Measurements from ENCODE around the gene NHSL2.
"Not testable (repeated sequence)": the region's sequence is repeated elsewhere in the genome, so short reads cannot be mapped to it uniquely, and the experiment has no call there.

NHSL2 gene

DNA sequence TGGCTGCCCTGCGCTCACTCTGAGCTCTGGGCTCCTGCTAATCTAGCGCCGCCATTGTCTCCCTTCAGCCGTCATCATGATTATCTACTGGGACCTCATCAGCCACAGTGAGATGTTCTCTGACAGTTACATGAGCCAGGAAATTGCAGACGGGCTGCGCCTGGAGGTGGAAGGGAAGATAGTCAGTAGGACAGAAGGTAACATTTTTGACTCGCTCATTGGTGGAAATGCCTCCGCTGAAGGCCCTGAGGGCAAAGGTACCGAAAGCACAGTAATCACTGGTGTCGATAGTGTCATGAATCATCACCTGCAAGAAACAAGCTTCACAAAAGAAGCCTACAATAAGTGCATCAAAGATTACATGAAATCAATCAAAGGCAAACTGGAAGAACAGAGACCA is 249.1 kb downstream of the NHSL2 start:
- no peak for DNase-seq (ENCODE audit: low read depth)
- TF ChIP-seq, protein P1, sequence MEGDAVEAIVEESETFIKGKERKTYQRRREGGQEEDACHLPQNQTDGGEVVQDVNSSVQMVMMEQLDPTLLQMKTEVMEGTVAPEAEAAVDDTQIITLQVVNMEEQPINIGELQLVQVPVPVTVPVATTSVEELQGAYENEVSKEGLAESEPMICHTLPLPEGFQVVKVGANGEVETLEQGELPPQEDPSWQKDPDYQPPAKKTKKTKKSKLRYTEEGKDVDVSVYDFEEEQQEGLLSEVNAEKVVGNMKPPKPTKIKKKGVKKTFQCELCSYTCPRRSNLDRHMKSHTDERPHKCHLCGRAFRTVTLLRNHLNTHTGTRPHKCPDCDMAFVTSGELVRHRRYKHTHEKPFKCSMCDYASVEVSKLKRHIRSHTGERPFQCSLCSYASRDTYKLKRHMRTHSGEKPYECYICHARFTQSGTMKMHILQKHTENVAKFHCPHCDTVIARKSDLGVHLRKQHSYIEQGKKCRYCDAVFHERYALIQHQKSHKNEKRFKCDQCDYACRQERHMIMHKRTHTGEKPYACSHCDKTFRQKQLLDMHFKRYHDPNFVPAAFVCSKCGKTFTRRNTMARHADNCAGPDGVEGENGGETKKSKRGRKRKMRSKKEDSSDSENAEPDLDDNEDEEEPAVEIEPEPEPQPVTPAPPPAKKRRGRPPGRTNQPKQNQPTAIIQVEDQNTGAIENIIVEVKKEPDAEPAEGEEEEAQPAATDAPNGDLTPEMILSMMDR (IDR thresholded peaks at IDR 0.05; ENCODE audit: control insufficient read depth, insufficient read depth, low read depth, low read length, missing control alignments), result no peak
- H3K4me3 ChIP-seq (ENCODE audit: control insufficient read depth, low read depth, low read length), result no peak overlapping the region

DNA sequence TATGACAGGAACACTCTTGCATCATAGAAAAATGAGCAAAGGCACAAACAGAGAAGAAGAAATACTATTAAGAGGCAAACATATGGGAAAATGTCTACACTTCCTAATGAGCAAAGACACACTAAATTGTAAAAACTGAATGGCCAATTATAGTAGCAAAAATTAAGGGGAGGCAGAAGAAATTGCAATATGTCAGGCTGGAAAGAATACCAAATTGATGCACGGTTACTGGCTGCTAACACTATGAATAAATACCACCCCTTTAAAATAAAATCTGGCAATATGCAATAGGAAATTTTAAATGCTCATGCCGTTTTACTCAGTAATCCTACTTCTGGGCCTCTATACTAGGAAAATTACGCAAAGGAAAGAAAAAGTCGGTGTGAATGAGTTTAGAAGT is 254.9 kb downstream of the NHSL2 start:
- TF ChIP-seq, protein P1 (IDR thresholded peaks at IDR 0.05; ENCODE audit: control insufficient read depth, insufficient read depth, low read depth, low read length, missing control alignments), result no peak
- no peak overlapping the region for H3K4me3 ChIP-seq (ENCODE audit: control insufficient read depth, low read depth, low read length)
- DNase-seq (ENCODE audit: low read depth), result no peak

DNA sequence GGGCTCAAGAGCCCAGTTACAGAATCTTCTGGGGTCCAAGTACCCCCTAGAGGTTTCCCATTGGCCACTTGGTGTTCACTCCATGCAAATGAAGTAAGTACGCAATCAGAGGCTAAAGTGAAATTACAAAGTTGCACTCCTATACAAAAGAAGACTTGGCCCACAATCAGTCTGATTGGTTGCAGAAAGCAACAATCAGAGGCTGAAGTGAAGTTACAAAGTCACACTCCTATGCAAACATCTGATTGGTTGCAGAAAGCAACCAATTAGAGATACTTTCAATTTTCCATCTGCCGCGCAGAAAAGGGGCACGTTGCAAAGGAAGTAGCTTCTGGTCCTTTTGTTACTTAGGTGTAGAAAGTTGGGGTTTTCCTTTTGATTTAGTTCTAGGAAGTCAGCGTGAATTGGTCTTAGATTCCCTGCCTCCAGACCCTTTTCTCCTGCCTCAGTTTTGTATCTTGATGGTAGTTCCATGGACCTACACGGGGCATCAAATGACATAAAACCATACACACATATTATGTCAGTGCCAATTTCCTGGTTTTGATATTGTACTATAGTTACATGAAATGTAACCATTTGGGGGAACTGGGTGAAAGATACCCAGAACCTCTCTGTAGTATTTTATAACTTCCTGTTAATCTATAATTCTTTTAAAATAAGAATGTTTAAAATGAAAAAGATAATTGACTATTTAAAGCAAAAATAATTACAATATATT is 258.5 kb downstream of the NHSL2 start:
- DNase-seq (ENCODE audit: low read depth), result no peak
- TF ChIP-seq, protein P1 (IDR thresholded peaks at IDR 0.05; ENCODE audit: control insufficient read depth, insufficient read depth, low read depth, low read length, missing control alignments), result no peak
- no peak overlapping the region for H3K4me3 ChIP-seq (ENCODE audit: control insufficient read depth, low read depth, low read length)

DNA sequence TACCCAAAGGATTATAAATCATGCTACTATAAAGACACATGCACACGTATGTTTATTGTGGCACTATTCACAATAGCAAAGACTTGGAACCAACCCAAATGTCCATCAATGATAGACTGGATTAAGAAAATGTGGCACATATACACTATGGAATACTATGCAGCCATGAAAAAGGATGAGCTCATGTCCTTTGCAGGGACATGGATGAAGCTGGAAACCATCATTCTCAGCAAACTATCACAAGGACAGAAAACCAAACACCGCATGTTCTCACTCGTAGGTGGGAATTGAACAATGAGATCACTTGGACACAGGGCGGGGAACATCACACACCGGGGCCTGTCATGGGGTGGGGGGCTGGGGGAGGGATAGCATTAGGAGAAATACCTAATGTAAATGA is 265.6 kb downstream of the NHSL2 start:
- H3K4me3 ChIP-seq (ENCODE audit: control insufficient read depth, low read depth, low read length); DNase-seq (ENCODE audit: low read depth): not testable (repeated sequence)

DNA sequence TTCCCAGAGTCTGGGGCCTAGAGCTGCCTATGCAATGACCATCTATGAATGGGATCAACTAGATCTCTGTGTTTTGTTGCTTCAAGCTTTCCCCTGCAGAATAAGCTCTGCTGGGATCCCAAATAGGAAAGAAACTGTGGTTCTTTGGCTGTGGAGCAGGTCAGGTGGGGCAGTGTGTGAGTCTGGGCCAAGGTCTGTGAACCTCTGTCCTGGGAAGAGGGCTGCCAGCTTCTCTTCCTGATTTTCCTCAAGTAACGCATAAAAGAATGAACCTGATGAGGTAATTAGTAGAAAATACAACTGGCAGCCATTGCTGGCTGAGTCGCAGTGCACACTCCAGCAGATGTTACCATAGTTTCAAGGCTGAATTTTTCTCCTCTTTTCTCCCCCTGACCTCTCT is 266.3 kb downstream of the NHSL2 start:
- no peak for DNase-seq (ENCODE audit: low read depth)
- no peak overlapping the region for H3K4me3 ChIP-seq (ENCODE audit: control insufficient read depth, low read depth, low read length)
- TF ChIP-seq, protein P1 (IDR thresholded peaks at IDR 0.05; ENCODE audit: control insufficient read depth, insufficient read depth, low read depth, low read length, missing control alignments), result no peak

DNA sequence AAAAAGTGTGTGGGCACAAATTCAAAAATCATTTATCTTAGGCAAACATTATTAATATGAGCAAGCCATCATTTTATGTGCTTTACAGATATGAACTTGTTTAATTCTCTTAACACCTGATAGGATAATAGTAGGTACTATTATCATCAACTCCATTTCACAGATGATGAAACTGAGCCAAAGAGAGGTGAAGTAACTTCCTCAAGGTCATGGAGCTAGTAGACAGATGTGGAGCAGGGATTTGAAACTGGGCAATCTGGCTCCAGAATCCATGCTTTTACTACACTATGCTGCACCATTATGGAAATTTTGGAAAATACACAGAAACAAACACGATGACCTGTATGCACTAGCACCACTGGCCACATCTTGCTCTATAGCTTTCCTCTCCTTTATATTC is 269.9 kb downstream of the NHSL2 start:
- TF ChIP-seq, protein P1 (IDR thresholded peaks at IDR 0.05; ENCODE audit: control insufficient read depth, insufficient read depth, low read depth, low read length, missing control alignments), result no peak
- DNase-seq (ENCODE audit: low read depth), result no peak
- no peak overlapping the region for H3K4me3 ChIP-seq (ENCODE audit: control insufficient read depth, low read depth, low read length)

DNA sequence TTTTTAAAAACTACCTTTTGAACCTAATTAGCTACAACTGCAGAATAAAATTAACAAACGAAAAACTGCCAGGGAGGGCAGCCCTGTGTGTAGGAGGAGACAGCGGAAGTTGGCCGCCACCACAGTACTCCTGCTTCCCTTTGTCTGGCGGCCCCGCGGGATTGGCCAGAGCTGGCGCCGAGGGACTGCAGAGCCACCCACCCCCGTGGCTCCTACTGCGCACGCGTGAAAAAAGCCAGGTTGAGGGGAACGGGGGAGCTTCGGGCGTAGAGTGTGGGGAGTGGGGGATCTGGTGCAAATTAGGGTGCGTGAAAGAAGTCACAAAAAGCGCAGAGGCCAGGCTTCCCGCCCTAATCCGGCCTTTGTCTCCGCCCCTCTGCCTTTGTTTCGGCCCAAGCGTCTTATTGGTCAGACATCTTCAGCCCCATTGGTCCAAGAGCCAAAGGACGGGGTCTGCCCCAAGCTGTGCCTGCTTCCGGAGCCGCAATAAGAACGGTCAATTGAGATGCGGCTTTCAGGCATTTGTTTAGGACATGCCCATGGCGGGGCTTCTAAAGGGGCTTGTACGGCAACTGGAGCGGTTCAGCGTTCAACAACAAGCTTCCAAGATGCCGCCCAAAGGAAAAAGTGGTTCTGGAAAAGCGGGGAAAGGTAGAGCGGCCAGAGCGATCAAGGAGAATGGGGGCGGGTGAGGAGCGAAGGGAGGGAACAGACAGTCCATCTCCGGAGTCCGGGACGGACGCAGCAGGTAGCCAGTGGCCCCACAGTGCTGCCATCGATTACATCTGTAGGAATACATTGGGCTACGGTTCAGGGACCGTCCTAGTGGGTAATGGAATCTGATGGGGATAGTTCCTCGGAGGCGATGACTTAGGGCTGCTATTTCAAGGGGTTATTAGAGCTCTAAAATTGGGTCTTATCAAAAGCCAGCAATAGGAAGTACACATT is 270.8 kb downstream of the NHSL2 start, which contains the start of gene PIN4:
PIN4 (plus strand) TSS at position 580 of the 948 bp plus-strand sequence; CDS start at position 609, 29 bp downstream.
- peak; percentile 92 for DNase-seq (ENCODE audit: low read depth)
- TF ChIP-seq, protein P1 (IDR thresholded peaks at IDR 0.05; ENCODE audit: control insufficient read depth, insufficient read depth, low read depth, low read length, missing control alignments), result no peak

More for the DNA sequence above, 270.8 kb downstream of the NHSL2 start, which contains the start of gene PIN4:
- H3K4me3 ChIP-seq (ENCODE audit: control insufficient read depth, low read depth, low read length), result peak within 1 kb of the TSS; percentile 75

All from AG09309 (cell line).